KG1 (cell line): Measurements from ENCODE around the gene TMEM179.
"Not testable (repeated sequence)": the region's sequence is repeated elsewhere in the genome, so short reads cannot be mapped to it uniquely, and the experiment has no call there.

Source experiments
- DNase-seq: peaks from one replicate; lab custom pipeline; 2025; lab: John Stamatoyannopoulos, UW

The TMEM179 gene

DNA sequence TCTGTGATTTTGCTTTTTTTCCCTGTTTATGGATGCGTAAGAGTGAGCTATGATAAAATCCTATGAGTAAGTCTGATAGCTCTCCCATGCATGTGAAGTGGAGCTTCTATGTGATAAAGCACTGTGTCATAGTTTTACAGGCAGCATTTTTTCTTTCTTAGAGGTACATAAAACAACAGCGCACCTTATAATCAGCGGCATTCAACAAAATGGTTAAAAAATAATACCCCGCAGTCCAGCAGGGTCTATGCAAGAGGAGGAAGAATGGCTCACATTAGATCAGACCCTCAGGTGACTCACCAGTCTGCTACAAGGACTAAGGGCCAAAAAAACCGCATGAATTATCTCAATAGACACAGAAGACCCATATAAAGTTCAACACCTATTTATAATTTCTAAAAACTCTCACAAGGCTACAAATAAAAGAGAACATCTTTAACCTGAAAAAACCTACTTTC is 33.0 kb upstream of the TMEM179 start:
- no peak for DNase-seq

DNA sequence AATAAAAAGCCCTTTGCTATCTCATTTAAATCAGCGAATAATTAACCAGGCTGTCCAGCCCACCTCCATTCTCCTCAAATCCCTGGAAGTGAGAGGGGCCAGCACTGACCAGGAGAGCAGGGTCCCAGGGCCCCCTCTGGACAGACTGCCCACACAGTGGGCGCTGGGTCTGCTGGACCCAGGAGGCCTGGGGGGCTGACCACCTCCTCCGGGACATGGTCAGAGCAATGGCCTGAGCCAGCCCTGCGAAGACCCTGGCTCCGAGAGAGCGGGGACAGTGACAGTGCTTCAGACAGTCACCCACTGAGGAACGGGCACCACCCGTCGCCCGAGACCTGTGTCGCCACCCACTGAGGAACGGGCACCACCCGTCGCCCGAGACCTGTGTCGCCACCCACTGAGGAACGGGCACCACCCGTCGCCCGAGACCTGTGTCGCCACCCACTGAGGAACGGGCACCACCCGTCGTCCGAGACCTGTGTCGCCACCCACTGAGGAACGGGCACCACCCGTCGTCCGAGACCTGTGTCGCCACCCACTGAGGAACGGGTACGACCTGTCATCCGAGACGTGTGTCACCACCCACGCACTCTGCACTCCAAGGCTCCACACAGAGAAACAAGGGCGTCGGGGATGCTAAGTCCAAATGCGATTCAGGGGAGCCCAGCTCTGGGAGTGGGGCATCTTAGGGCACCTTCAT is 32.4 kb upstream of the TMEM179 start:
- DNase-seq: not testable (repeated sequence)

DNA sequence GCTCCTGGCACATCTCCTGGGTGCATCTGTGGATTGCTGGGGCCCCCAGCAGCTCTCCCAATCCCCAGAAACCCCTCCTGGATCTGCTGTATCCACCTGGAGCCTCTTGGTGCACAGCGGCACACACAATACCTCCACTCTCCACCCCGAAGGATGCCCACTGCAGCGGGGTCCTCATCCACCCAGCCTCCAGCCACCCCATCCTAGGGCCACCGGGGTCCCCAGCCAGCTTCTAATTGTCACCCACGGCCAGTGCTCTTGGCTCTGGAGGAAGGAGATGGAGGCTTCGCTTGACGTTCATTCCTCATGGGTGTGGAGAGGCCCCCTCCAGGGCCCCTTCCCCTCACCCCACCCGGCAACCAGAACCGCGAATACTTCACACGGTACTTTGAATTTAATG is 31.6 kb upstream of the TMEM179 start:
- DNase-seq: no peak

DNA sequence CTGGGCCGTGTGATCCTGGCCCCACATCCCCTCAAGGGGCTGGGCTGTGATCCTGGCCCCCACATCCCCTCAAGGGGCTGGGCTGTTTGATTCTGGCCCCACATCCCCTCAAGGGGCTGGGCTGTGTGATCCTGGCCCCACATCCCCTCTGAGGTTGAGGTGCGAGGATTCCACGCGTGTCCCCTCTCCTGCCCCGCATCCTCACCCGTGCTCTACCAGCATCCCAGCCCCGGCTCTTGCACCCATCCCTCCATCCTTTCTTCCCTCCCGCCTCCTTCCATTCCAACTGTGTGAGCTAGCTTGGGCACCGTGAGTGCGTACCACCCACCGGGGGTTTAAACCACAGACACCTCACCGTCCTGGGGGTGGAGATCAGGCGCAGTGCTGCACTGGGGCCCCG is 31.1 kb upstream of the TMEM179 start:
- no peak for DNase-seq

DNA sequence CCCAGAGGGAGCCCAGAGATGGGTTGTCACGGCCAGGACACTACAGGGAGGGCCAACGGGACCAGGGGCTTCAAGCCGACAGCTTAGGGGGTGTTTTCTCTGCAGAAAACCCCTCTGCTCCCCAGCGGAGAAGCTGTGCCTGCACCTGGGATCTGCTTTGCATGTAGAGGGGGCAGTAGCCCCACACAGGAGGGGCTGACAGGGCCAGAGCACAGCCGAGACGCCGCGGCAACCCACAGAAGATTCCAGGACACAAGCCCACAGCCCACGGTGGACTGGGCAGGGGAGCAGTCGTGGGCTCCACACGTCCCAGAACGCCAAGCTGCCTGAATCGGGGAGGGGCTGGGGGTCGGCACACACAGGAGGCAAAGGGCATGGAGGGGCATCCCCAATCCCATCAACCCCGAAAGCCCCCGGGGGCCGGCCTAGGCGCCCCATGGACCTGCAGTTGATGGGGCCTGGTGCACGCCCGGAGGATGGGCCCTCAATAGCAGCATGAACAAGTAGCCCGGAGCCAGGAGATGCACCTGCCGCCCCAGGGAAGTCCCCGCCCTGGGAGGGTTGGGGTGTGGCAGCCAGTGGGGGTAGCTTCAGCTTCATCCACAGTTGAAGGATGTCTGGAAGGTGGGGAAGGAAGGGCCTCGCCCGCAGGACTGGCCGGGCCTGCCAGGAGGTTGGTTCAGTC is 30.5 kb upstream of the TMEM179 start:
- DNase-seq: no peak

DNA sequence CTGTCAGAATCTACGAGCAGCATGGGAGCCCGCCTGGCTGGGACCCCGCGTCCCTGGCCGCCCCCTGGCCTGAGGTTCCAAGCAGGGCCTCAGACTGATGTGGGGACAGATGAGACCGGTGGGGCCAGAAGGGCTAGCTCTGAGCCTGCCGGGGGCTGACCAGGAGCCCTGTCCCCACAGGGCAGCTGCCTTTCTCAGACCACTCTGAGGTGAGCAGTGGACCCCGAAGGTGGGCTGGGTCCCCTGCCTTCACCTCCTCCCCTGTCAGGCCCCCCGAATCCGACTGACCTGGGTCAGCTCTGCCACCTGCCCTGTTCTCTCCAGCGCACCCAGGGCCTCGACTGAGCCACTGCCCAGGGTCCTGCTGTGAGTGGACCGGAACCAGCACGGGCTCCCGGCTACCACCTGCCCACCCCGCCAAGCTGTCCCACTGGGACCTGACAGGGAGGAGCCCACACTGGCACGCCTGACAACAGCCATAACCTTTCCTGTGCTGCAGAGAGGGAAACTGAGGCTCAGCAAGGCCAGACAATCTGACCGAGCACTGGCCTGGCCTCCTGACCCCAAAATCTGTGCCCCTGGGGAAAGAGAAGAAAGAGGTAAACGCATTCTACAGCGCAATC is 29.7 kb upstream of the TMEM179 start:
- DNase-seq: no peak

DNA sequence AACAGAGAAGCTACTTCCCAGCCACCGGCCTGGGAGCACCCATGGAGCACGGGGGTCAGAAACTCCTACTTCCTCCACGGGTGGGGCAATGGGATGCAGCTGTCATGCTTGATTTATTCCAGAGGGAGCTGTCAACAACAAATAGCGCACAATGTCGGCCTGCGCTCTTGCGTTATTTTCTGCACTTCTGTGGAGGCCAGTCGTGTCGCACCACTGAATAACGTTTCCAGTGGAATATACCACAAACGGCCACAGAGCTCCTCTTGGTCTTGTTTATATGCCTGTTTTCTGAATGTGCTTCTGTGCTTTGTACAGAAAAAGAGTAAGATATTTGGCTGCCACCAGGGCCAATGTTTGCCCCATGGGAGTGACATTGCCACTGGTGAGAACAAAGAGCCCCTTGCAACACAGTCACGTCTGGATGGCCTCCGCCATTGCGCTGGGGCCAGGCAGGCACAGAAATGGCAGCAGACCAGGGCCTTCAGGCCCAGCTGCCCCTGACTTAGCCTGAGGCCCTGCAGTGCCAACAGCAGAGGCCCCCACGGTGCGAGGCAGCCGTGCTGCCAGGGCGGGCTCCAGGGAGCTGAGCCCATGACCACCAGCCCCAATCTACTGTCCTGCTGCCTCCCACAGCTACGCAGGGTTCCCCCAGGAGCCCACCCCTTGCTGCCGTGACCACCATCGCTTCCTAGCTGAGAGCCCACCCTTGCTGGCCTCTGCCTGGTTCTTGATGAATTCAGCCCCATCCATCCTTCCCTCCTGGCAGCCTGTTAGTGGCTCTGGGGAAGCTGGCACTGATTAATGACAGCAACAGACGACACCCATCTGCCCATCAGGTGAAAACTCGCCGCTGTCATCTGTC is 28.9 kb upstream of the TMEM179 start:
- no peak for DNase-seq

DNA sequence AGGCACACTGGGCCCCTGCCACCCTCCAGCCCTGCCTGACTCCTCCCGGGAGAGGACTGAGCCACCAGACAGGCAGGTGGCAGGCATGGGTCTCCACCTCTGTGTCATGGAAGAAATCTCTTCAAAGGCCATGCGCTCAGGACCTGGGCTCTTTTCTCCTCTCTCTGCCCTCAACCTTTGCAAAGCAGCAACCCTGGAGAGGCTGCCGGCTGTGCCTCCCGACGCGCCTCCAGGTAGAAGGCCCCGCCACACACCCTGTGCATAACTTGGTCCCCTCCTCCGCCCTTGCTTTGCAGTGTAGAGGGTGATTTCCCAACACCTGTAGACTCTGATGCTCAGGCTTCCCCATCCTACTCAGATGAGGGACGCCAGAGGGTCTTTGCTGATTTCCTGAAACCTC is 28.2 kb upstream of the TMEM179 start:
- DNase-seq: no peak

DNA sequence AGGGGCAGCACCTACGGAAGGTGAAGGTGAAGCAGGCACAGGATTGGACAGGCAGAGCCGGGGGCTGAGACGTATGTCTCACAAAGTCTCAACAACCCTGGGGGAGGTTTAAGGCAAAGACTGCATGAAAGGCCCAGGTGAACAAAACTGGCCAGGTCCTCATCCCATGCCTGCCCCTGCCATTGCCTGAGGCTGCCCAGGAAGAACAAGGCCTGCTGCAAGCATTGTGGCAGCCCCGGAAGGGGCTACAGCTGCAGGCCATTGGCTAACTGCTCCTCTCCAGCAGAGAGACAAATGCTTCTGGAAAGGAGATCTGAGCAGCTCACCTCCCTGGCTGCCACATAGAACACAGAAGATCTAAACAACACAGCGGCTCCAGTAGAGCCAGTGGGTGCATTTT is 20.4 kb upstream of the TMEM179 start:
- DNase-seq: no peak

DNA sequence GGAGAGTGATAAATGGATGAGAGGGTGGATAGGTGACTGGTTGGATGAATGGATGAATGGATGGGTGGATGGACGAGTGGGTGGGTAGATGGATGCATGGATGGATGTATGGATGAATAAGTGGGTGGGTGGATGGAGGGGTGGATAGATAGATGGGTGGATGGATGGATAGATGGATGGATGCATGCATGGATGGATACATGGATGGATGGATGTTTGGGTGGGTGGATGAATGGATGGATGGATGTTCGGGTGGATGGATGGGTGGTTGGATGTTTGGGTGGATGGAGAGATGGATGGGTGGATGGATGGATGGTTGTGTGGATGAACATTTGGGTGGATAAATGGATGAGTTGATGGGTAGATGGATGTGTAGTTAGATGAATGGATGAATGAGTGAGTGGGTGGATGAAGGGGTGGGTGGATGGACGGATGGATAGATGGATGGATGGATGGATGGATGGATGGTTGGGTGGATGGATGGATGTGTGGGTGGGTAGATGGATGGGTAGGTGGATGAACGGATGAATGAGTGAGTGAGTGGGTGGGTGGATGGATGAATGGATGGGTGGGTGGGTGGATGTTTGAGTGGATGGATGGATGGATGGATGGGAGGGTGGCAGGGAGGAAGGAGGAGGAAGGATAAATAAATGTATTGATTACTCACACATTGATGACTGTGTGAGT is 9.7 kb upstream of the TMEM179 start:
- DNase-seq: no peak

DNA sequence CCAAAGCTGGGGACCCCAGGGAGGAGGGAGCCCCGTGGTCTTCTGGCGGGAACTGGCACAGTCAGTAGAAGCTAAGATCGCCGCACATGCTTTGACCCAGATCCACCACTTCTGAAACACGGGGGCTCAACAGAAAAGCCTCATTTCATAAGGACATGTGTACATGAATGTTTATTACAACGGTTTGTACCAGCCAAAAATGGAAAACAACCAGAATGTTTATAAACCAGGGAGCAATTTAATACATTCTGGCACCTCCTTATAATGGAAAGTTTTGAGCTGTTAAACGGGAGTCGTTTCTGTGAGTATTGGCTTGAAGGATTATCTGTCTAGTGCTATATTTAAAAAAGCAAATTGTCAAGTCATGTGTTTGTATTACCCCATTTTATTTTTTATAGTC is 7.3 kb upstream of the TMEM179 start:
- no peak for DNase-seq

DNA sequence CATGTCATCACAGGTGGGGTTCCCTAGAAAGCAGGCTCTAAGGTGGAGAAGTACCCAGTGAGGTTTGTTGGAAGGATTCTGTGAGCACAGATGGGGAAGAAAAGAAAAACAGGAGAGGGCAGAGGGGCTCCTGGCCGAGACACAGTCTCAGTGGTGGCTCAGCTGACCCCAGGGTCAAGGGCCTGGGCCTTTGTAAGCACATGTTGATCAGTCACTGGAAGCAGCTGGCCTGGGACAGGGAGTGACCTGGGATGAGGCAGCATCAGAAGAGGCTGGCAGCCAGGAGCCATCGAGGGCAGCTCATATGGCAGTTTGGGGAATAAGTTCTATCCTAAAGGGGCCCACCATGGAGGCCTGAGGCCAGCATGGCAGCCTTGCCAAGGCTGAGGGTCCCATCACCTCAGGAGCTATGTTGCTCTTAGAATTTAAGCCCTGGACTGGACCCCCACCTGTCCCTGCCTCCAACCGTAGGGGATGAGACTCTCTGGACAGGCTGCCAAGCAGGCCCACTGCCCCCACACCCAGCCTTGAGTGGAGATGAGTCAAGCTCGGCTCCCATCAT is 6.3 kb upstream of the TMEM179 start:
- no peak for DNase-seq

DNA sequence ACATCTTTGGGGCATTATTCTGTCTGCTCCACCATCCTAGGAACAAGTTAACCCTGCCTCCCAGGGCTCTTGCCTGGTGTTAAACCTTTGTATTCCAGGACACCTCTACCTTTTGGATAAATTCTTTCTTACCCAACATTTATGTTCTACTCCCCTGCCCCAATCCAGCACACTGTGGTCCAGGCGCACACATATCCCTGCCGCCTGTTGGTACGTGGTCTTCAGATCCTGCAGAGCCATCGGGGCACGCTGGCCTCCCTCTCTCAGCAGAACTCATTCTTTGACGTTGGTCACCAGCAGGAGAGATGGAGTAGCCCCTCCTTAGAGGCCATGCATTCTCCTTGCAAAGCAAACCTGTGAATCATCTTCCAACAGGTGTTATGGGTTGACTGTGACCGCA is 5.1 kb upstream of the TMEM179 start:
- no peak for DNase-seq

DNA sequence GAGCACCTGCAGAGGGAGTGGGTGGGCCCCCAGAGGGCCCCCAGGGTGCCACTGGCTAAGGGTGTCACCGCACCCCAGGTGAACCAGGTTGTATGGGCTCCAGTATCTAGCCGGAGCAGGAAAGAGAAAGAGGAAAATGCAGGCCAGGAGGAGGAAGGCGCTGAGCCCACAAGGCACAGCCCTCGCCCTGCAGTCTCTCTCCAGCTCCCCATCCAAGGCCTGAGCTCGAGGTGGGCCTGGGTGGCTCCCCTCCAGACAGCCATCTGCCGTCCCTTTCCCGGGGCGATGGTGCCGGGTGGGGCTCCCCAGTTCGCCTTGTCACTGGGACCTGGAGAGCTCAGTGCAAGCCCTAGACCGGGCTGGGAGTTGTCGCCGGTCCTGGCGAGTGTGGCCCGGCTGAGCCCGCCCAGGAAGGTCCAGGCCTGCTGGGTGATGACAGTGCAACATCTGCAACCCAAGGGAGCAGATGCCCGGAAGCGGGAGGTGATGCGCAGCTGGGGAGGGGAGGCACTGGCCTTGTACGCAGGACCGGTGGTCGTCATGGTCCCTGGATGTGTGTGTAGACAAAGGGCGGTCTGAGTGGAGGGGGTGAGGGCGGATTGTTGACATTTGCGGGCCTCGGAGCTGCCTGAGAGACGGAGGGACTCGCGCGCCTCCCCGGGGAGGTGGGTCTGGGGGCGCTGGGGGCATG is 716 bp downstream of the TMEM179 start:
- DNase-seq: no peak

DNA sequence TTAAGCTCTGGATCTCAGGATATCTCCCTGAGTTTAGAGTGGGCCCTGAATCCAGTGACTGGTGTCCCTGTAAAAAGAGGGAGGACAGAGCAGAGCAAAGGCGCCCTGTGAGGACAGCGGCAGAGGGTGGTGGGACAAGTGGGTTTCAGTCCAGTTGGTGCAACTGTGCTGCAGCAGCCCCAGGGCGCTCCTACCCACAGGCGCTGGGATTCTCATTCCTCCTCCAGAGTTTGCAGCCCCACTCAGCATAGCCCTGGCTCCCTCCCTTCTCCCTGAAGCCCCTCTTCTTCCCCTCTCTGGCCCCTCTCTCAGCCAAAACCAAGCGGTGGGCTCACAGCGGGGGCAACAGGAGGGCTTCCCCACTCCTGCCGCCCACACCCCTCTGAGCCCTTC is 1.6 kb downstream of the TMEM179 start:
- DNase-seq: no peak

DNA sequence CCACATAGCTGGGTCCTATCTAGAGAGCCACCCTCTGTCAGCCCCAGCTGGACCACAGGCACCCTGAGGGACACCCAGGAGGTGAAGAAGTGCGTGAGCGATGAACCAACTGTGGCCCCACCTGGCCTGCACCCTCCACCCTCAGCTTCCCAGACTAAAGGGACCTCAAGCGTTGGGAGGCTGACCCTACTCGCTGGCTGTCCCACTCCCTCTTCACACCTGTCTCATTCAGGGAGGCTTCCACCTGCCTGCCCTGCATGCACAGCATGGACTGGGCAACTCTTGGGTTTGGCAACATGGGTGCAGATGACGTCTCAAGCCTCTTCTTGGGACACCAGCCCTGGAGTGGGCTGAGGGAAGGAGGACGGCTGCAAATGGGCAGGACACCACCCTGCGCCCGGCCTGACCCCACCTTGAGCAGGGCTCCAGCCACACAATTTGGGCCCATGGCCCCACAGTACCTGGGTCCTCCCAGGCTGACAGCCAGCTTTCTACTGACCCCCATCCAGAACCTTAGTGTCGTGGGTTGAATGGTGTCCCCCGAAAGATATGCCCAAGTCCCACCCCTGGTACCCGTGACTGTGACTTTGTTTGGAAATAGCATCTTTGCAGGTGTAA is 2.1 kb downstream of the TMEM179 start:
- DNase-seq: no peak

DNA sequence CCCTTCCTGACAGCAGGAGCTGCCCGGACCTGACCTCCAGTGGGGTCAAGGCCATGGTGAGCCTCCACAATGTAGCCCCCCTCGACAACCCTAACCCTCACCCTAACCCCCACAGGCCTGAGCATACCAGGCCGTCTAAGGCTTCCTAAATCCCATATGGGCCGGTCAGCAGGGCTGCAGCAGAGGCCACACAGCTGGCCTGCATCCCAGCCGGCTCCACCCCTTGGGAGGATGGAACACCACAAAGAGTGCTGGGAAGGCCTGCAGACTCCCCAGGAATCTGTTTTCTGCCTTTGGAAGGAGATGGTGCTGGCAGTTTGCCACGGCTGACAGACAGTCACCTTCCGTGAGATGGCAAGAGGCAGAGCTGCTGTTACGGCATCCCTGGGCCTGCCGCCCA is 2.8 kb downstream of the TMEM179 start:
- DNase-seq: no peak

DNA sequence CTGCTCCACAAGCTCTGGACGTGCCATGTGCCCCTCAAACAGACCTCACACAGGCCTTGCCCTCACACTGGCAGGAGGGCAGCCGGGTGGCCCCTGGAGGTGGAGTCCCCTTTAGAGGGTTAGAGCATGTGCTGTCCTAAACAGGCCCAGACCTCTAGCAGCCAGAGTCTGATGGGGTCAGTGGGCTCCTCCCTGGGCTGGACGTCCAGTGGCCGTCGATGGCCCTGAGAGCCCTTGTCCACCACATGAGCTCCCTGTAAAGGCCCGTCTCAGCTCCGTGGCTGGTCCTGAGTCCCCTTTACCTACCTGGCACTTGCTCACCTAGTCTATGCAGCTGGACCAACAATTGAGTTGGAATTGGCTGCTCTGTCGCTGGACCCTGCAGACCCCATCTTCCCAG is 3.8 kb downstream of the TMEM179 start:
- DNase-seq: no peak

DNA sequence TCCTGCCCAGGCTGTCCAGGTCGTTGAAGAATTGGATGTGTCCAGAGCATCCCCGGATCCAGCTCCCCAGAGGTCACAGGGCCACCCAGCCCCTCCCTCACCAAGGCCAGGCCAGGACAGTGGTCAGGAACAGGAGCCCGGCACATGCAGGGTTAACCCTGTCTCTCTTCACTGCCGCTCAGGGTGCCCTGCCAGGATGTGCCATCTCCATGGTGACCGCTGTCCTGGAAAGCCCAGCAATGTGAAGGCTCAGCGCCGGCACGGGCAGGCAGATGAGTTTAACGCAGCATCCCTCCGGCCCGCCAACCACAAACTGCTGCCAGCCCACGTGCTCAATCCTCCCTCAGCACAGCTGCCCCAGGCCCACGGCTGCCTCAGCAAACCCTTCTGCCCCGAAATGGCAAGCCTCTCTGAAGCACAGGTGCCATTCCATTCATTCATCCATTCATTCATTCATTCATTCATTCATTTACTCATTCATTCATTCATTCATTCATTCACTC is 4.4 kb downstream of the TMEM179 start:
- no peak for DNase-seq

DNA sequence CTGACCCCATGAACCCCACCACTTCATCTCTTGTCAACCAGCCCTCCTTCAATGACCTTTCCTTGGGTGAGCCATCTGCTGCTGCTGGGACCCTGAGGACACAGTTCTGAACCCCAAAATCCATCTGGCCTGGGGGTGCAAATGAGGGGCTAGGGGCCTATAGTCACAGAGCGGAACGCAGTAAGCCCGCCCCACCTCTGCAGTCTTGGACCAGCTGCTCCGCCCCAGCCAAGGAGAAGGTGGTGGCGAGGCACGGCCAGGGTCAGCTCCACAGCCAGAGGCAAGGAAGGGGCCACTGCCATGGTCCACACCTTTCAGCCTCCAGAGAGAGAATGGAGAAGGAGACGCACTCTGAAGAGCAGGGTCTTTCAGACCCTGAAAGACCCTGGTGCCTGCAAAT is 5.1 kb downstream of the TMEM179 start:
- no peak for DNase-seq
